ENCODE data around the gene TSR3.

DNA sequence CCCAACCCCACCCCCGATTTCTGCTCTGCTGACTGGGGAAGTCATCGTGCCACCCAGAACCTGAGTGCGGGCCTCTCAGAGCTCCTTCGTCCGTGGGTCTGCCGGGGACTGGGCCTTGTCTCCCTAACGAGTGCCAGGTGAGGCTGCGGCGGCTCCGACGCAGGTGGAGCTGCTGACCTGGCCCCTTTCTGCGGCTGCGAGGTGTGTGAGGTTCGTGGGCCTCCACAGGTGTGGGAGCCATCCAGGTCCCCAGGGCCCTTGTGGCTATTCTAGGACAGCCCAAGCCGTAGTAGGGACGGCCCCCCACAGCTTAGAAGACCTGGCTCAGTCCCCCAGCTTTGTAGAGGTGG is 39.2 kb downstream of the TSR3 start:
- TF ChIP-seq POLR2AphosphoS5 (IDR thresholded peaks at IDR 0.05) (no peak), POLR2A (IDR thresholded peaks at IDR 0.05) (no peak)

Measured in stomach (tissue), 4 donors.